Muscle of arm (tissue), 12 donors: ENCODE data around the gene TAF11L4. TPM values are rescaled to one million over a fixed set of nuclear protein-coding genes. Genes with fewer than 3 reads are reported as not detected.

Experiments
- polyA plus RNA-seq, 12 donors: library from polyadenylated mRNA; unstranded; fragments of 120-200 nt; gene quantifications; one replicate each; pipeline ENCODE4 v1.2.1, GENCODE V29; 2013; ENCODE audit not compliant: insufficient read length in 12 of 12

TAF11L4 gene
- polyA plus RNA-seq, 12 donors = not detected

Other genes starting within 250 kb of the TAF11L4 start
- not detected for gene TAF11L2, start 23.6 kb upstream of the TAF11L4 start, polyA plus RNA-seq
- not detected for gene TAF11L3, start 3.4 kb upstream of the TAF11L4 start, polyA plus RNA-seq
- gene TAF11L5, start 3.4 kb downstream of the TAF11L4 start, polyA plus RNA-seq = not detected
- not detected for gene TAF11L6, start 6.9 kb downstream of the TAF11L4 start, polyA plus RNA-seq
- not detected for gene TAF11L7, start 64.0 kb downstream of the TAF11L4 start, polyA plus RNA-seq
- gene TAF11L8, start 69.2 kb downstream of the TAF11L4 start, polyA plus RNA-seq = not detected
- gene TAF11L9, start 72.6 kb downstream of the TAF11L4 start, polyA plus RNA-seq = not detected
- not detected for gene TAF11L10, start 76.0 kb downstream of the TAF11L4 start, polyA plus RNA-seq
- not detected for gene TAF11L11, start 82.4 kb downstream of the TAF11L4 start, polyA plus RNA-seq
- gene TAF11L12, start 88.6 kb downstream of the TAF11L4 start, polyA plus RNA-seq = not detected
- not detected for gene TAF11L13, start 110.3 kb downstream of the TAF11L4 start, polyA plus RNA-seq
- not detected for gene TAF11L14, start 112.7 kb downstream of the TAF11L4 start, polyA plus RNA-seq